HepG2 (cell line): ENCODE measurements around the gene CCDC154.

Experiments used
- MAFG ChIP-seq: sonication (generic); formaldehyde crosslinking; IDR thresholded peaks from 2 replicates; pipeline ENCODE4 v1.5.1; 2020; ENCODE audit warnings: mild to moderate bottlenecking, missing genetic modification reagents
- ZBTB38 ChIP-seq: sonication (generic); formaldehyde crosslinking; IDR thresholded peaks from 2 replicates; pipeline ENCODE4 v1.5.1; 2020; ENCODE audit warnings: mild to moderate bottlenecking, missing genetic modification reagents

DNA sequence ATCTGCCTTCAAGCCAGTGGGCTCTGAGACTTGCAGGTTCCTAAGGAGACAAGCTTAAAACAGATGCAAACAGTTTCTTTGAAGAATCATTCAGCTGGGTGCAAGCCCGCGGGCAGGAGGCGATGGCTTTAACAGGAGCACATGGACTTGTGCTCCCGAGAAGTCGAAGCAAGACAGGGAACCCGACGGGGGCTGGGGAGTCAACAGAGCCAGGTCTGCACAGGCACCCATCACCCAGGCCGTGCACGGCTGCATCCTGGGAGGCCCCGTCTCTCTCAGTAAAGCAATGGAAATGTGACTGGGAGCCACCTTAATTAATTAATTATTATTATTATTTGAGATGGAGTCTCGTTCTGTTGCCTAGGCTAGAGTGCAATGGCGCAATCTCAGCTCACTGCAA is 44.7 kb upstream of the CCDC154 start:
- TF ChIP-seq MAFG (CRISPR knock-in tag) (no peak), ZBTB38 (CRISPR knock-in tag) (no peak)
